PC-9 (cell line): ENCODE measurements around the gene LONP1.

Source experiments
- EZH2 ChIP-seq: fragments of 200-600 bp; sonication (generic); IDR thresholded peaks from 2 replicates; pipeline ENCODE4 v1.8.0; 2017; ENCODE audit warnings: antibody characterized with exemption, low read depth
- TF ChIP-seq, protein P1 (sequence below): fragments of 200-600 bp; sonication (generic); conservative IDR thresholded peaks from 2 replicates; pipeline ENCODE4 v1.6.1; 2017; ENCODE audit warnings: mixed run types, antibody characterized with exemption, mild to moderate bottlenecking, moderate library complexity

DNA sequence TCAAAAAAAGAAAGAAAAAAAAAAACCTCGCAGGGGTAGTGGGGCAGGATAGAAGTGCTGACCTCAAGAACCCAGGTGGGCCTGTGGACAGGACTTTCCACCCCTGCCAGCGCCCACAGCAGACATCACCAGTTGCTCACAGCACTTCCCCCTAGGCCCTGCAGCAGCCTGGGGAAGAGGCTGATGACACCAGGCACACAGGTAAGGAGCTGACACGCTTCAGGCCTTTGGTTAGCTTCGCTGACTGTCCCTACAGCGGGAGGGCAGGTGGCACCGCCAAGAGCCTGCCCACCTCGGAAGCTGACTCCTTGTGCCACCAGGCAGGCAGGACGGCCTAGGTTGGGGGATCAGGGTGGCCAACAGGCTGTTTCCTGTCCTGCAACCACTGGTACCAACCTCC lies 8.9 kb downstream of the LONP1 start:
- TF ChIP-seq, protein P1, sequence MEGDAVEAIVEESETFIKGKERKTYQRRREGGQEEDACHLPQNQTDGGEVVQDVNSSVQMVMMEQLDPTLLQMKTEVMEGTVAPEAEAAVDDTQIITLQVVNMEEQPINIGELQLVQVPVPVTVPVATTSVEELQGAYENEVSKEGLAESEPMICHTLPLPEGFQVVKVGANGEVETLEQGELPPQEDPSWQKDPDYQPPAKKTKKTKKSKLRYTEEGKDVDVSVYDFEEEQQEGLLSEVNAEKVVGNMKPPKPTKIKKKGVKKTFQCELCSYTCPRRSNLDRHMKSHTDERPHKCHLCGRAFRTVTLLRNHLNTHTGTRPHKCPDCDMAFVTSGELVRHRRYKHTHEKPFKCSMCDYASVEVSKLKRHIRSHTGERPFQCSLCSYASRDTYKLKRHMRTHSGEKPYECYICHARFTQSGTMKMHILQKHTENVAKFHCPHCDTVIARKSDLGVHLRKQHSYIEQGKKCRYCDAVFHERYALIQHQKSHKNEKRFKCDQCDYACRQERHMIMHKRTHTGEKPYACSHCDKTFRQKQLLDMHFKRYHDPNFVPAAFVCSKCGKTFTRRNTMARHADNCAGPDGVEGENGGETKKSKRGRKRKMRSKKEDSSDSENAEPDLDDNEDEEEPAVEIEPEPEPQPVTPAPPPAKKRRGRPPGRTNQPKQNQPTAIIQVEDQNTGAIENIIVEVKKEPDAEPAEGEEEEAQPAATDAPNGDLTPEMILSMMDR = no peak
- no peak for TF ChIP-seq EZH2
